NK-92 treated with Interleukin-12 subunit alpha and Interleukin-12 subunit beta, amount 100 ng/mL, for 24 hours (cell line): ENCODE results near the gene PPARA.

ENCODE experiments used
- DNase-seq: peaks from one replicate; lab custom pipeline; 2025; lab: John Stamatoyannopoulos, UW

PPARA gene

GRCh38 chr22:46214149-46214548, 63.8 kb downstream of the PPARA start:
- no peak for DNase-seq

GRCh38 chr22:46214616-46215015, 64.3 kb downstream of the PPARA start:
- DNase-seq = no peak

DNA sequence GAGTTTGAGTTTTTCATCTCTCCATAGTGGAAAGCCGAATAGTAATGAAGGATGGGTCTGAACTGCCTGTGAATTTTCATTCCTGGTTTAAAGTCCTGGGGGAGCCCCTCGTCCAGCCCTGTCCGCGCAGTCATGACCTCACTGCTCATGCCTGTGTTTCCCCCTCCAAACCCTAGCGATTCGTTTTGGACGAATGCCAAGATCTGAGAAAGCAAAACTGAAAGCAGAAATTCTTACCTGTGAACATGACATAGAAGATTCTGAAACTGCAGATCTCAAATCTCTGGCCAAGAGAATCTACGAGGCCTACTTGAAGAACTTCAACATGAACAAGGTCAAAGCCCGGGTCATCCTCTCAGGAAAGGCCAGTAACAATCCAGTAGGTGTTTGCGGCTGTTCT, 69.3 kb downstream of the PPARA start:
- no peak for DNase-seq

DNA sequence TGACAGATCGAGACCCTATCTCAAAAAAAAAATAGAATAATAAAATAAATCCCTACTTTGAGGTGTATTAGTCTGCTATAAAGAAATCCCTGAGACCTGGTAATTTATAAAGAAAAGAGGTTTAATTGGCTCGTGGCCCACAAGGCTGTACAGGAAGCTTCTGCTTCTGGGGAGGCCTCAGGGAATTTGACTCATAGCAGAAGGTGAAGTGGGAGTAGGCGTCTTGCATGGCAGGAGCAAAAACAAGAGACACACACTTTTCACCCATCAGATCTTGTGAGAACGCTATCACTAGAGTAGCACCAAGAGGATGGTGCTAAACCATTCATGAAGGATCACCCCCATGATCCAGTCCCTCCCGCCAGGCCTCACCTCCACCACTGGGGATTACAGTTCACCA, 70.6 kb downstream of the PPARA start:
- no peak for DNase-seq

DNA sequence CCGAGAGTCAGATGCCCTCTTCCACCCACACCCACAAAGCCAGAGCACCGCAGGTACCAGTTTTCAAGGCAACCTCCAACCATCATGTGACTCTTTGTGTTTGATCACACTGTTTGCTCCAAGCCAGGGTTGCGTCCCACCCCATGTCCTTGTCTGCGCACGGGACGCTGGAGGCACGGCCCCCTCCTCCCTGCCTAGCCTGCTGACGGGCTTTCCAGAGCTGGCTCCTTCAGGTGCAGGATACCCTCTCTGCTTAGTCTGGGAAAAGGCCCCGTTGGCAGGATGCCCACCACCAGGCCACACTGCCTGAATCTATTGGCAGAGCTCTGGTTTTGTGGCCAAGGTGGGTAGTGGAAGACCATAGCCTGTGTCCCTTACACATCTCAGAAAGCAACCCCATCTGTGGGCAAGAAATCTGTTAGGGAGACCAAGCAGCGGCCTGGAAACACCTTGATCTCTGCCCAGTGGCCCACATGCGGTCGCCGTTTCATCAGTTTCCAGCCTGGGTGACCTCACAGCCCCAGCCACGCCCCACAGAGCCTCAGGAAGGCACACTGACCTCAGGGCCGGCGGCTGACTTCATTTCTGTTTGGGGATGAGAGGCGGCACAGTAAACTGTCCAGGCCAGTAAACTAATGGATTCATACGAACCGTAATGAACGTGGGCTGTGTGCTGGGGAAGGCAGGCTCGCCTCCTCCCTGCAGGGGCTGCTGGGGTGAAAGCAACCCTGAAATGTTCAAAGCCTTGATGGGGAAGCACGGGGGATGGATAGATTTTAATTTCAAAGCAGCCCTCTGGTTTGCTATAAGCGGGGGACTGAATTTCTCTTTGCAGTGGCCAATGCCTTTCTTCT, 73.9 kb downstream of the PPARA start:
- DNase-seq = peak; percentile 16

- no peak for DNase-seq
Observed at GRCh38 chr22:46224898-46225290, 74.6 kb downstream of the PPARA start.

GRCh38 chr22:46225631-46226030, 75.3 kb downstream of the PPARA start:
- DNase-seq = no peak

GRCh38 chr22:46226577-46226976, 76.3 kb downstream of the PPARA start:
- no peak for DNase-seq

DNA sequence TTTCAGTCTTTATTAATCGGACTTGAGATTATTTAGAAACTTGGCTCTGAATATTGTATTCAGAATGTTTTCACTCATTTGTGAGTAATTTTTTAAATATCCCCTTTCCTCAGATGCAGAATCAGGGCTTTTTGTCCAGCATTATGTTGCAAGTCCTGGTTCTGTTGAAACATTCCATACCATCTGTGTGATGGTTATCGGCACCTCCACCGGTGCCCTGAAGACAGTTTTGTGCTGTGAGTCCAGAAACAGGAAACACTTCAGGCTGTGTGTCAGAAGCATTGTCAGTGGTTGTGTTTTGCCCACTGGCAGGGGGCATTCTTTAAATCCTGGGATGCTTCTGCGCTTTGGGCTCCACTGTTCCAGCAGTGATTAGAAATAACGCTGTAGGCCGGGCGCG, 79.4 kb downstream of the PPARA start:
- DNase-seq = no peak

GRCh38 chr22:46230262-46230901, 80.1 kb downstream of the PPARA start:
- no peak for DNase-seq

GRCh38 chr22:46233231-46233630, 82.9 kb downstream of the PPARA start:
- DNase-seq = no peak

DNA sequence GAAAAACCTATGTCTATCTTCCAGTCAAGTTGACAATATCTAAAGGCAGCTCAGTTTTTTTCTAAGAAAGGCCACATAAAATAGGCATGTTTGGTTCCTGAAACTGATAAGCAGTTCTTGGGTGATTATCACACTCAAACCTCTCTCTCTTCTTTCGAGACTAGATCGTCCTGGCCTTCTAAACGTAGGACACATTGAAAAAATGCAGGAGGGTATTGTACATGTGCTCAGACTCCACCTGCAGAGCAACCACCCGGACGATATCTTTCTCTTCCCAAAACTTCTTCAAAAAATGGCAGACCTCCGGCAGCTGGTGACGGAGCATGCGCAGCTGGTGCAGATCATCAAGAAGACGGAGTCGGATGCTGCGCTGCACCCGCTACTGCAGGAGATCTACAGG, 84.6 kb downstream of the PPARA start:
- DNase-seq = no peak

- no peak for DNase-seq
Observed at GRCh38 chr22:46237453-46238124, 87.3 kb downstream of the PPARA start.

DNA sequence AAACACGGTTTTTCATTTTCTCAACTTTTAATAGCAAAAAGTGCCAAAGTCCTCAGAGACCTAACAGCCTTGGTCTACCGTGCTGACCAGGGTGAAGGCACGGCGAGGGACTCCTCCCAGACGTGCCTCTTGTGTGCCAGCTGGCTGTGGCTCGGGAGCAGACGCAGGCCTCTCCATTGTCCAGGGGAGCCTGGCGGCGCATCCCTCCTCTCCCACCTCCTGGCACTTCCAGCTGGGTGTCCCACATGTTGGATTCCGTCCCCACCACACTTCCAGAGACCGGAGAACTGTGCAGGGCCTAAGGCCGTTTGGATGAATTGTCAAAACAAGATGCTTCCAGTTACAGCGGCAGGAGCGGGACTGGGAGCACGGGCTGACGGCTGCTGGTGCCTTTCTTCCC, 88.2 kb downstream of the PPARA start:
- no peak for DNase-seq

GRCh38 chr22:46239261-46240048, 89.1 kb downstream of the PPARA start:
- DNase-seq = no peak

GRCh38 chr22:46240073-46240472, 89.7 kb downstream of the PPARA start:
- no peak for DNase-seq

DNA sequence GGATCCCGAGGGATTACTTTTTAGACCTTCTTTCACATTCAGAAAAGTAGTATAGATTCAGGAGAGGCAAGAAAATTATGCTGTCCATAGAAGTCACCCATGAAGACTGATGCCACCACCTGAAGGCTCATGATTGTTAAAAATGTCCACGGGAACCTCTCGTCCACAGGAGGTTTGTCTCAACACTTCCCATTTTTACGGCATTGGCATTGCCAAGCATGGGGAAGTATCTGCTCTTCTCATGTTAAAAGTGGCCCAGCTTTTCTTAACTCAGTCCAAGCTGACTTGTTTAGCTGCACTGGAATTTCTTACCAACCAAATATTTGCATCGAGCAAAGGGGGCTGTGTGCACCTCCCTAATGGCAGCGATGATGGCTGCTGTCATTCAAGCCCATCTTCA, 90.2 kb downstream of the PPARA start:
- no peak for DNase-seq

- DNase-seq = no peak
Observed at GRCh38 chr22:46240907-46241306, 90.6 kb downstream of the PPARA start.

DNA sequence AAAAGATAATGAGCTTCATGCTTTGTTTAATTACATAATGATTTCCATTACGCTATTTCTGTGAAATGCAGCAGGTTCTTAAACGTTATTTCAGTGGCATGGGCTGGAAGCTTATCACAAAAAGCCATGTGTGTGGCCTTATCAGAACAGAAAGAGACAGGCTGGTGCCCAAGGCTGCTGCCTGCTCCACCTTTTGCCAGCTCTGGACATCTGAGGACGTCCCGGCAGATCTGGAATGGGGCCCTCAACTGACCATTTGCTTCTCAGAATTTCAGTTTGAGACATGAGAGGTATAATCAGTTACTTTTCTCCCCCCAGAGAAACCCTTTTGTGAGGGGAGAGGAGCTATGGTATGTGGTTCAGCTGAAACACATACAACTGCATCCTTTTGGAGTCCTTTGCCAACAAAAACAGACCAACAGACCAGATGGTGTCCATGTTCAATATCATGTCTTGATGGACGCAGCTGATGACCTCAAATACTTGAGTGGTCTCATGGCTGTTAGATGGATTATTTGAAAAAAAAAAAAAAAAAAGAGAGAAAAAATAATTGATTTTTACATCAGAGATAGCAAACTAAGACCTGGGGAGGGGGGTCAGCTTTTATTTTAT, 91.2 kb downstream of the PPARA start:
- DNase-seq = no peak

DNA sequence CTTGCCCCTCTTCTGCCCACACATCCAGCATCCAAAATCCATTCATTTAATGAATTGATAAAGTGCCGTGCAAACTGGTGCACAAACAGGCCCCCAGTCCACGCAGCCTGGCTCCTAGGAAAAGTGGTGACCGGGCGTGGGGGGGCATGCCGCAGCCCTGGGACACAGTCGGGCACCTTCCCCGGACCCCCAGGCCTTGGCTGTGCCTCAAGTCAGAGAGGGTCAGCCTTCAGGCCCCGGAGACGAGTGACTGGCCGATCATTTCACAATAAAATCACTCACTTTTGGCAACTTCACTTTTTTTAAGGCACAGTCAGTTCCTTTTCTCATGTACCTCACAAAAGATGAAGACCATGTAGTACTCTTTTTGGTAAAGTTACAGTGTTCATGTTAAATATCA, 91.8 kb downstream of the PPARA start:
- DNase-seq = no peak

DNA sequence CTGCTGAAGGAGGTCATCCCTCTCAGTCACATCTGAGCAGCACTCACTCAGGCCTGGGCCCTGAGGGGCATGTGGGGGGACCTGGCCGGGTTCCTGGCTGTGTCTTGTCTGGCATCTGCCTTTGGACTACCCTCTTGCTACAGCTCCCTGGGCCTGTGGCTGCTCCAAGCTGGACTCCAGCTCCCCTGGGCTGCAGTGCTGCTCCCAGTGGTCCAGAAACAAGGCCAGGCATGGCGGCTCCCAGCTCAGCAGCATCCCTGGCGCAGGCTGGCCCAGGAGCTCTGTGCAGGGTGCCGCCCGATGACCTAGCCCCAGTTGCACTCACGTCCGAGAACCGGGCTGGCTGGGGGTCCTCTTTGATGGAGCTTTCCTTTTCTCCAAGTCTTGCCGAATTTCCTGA, 94.4 kb downstream of the PPARA start:
- DNase-seq = no peak

- no peak for DNase-seq
Observed at GRCh38 chr22:46245511-46245910, 95.2 kb downstream of the PPARA start.
